Trophoblast cell (in vitro differentiated cells and primary cell): ENCODE measurements around the gene ALKBH5.

ENCODE experiments used
- DNase-seq, 2 donors: peaks; one replicate each; pipeline ENCODE4 v3.0.0-alpha.2; 2016
- H2AFZ ChIP-seq: 2 replicates; pipeline ENCODE4 v1.6.1; 2013; ENCODE audit warnings: low read length, moderate library complexity, mild to moderate bottlenecking; ENCODE audit not compliant: insufficient read depth, poor library complexity
- H2AK5ac ChIP-seq: 2 replicates; pipeline ENCODE4 v1.6.1; 2013; ENCODE audit warnings: mild to moderate bottlenecking, low read length
- H2BK120ac ChIP-seq: 2 replicates; pipeline ENCODE4 v1.6.1; 2013; ENCODE audit warnings: low read length, mild to moderate bottlenecking, moderate library complexity; ENCODE audit not compliant: insufficient read depth, poor library complexity
- H2BK12ac ChIP-seq: 2 replicates; pipeline ENCODE4 v1.6.1; 2013; ENCODE audit warnings: mild to moderate bottlenecking, low read length, moderate library complexity
- H2BK5ac ChIP-seq: 2 replicates; pipeline ENCODE4 v1.6.1; 2013; ENCODE audit warnings: low read length, low read depth, moderate library complexity, mild to moderate bottlenecking; ENCODE audit not compliant: poor library complexity
- H3K14ac ChIP-seq: 2 replicates; pipeline ENCODE4 v1.6.1; 2013; ENCODE audit warnings: mild to moderate bottlenecking, low read length
- H3K18ac ChIP-seq: 2 replicates; pipeline ENCODE4 v1.6.1; 2013; ENCODE audit warnings: mild to moderate bottlenecking, low read length
- H3K23ac ChIP-seq: 2 replicates; pipeline ENCODE4 v1.6.1; 2013; ENCODE audit warnings: low read length
- H3K27ac ChIP-seq: 2 replicates; pipeline ENCODE4 v1.5.1; 2013; ENCODE audit warnings: low read depth, mild to moderate bottlenecking, inconsistent platforms, low read length, moderate library complexity
- H3K27me3 ChIP-seq: 2 replicates; pipeline ENCODE4 v1.6.1; 2013; ENCODE audit warnings: inconsistent platforms, mild to moderate bottlenecking, low read length, moderate library complexity; ENCODE audit not compliant: insufficient read depth
- H3K36me3 ChIP-seq, 2 experiments: 1 replicate in 1 of 2; 2 replicates in 1 of 2; pipeline ENCODE4 v1.6.1; 2013; ENCODE audit warnings: low read length in 2 of 2, mild to moderate bottlenecking in 2 of 2, moderate library complexity in 1 of 2; ENCODE audit not compliant: insufficient read depth in 2 of 2, control insufficient read depth in 1 of 2
- H3K4ac ChIP-seq: 2 replicates; pipeline ENCODE4 v1.6.1; 2013; ENCODE audit warnings: low read depth, mild to moderate bottlenecking, low read length, moderate library complexity
- H3K4me1 ChIP-seq, 2 experiments: 1 replicate in 1 of 2; 2 replicates in 1 of 2; pipeline ENCODE4 v1.6.1; 2013; ENCODE audit warnings: low read length in 2 of 2, mild to moderate bottlenecking in 2 of 2, moderate library complexity in 1 of 2; ENCODE audit not compliant: insufficient read depth in 2 of 2, control insufficient read depth in 1 of 2
- H3K4me2 ChIP-seq: 2 replicates; pipeline ENCODE4 v1.6.1; 2013; ENCODE audit warnings: inconsistent platforms, mild to moderate bottlenecking, low read length, moderate library complexity
- H3K4me3 ChIP-seq: 2 replicates; pipeline ENCODE4 v1.5.1; 2013; ENCODE audit warnings: mild to moderate bottlenecking, low read depth, low read length, inconsistent platforms
- H3K79me1 ChIP-seq: one replicate; pipeline ENCODE4 v1.6.1; 2013; ENCODE audit warnings: low read length
- H3K79me2 ChIP-seq: 2 replicates; pipeline ENCODE4 v1.6.1; 2013; ENCODE audit warnings: low read length, mild to moderate bottlenecking; ENCODE audit not compliant: control insufficient read depth, insufficient read depth, poor library complexity
- H3K9ac ChIP-seq: 2 replicates; pipeline ENCODE4 v1.6.1; 2013; ENCODE audit warnings: mild to moderate bottlenecking, low read length
- H3K9me3 ChIP-seq: 2 replicates; pipeline ENCODE4 v1.6.1; 2013; ENCODE audit warnings: low read depth, mild to moderate bottlenecking, control low read depth, inconsistent platforms, low read length; ENCODE audit not compliant: insufficient read depth
- H4K12ac ChIP-seq: 2 replicates; pipeline ENCODE4 v1.6.1; 2013; ENCODE audit warnings: low read depth, mild to moderate bottlenecking, low read length, moderate library complexity
- H4K8ac ChIP-seq: 2 replicates; pipeline ENCODE4 v1.6.1; 2013; ENCODE audit warnings: low read depth, mild to moderate bottlenecking, low read length, moderate library complexity
- H4K91ac ChIP-seq: one replicate; pipeline ENCODE4 v1.6.1; 2013; ENCODE audit warnings: low read depth, mild to moderate bottlenecking, low read length, moderate library complexity
- WGBS: extraction: QIAGEN DNeasy Blood & Tissue Kit; methylation state at CpG from one replicate; pipeline ENCODE4 v1.1.7; 2013; ENCODE audit warnings: missing lambda C conversion rate; ENCODE audit not compliant: insufficient read length, insufficient coverage; ENCODE audit errors: extremely low coverage; 5-methylcytosine and 5-hydroxymethylcytosine counted together

ALKBH5 gene

GRCh38 chr17:18225642-18226283, 42.1 kb downstream of the ALKBH5 start:
- no peak overlapping the region for H2BK12ac ChIP-seq
- H4K12ac ChIP-seq, result peak overlapping the region; percentile 70
- peak overlapping the region; percentile 77 for H3K9ac ChIP-seq
- peak overlapping the region; percentile 87 for H3K4ac ChIP-seq
- no peak for DNase-seq
- peaks cover 18% of the 10 kb centered on the region for H3K79me1 ChIP-seq
- peaks cover 10% of the 10 kb centered on the region for H3K79me2 ChIP-seq
- no peaks in the 10 kb centered on the region for H3K27me3 ChIP-seq
- H3K23ac ChIP-seq, result peak overlapping the region; percentile 4
- H2BK120ac ChIP-seq, result peak overlapping the region; percentile 26
- no peak overlapping the region for H3K27ac ChIP-seq
- H3K36me3 ChIP-seq, result no peaks in the 10 kb centered on the region
- H3K18ac ChIP-seq, result peak overlapping the region; percentile 58
- peak overlapping the region; percentile 76 for H3K4me2 ChIP-seq
- H4K91ac ChIP-seq, result peak overlapping the region; percentile 71
- no CpG with 5 or more reads among the region's 57 CpGs for WGBS
- peak overlapping the region; percentile 80 for H2AFZ ChIP-seq
- peak overlapping the region; percentile 77 for H4K8ac ChIP-seq
- peaks cover 16 to 22% of the 10 kb centered on the region in 2 experiments for H3K4me1 ChIP-seq
- peak overlapping the region; percentile 78 for H3K4me3 ChIP-seq
- peak overlapping the region; percentile 8 for H2AK5ac ChIP-seq
- H2BK5ac ChIP-seq, result peak overlapping the region; percentile 25
- no peaks in the 10 kb centered on the region for H3K9me3 ChIP-seq
- H3K14ac ChIP-seq, result peak overlapping the region; percentile 75

- peak overlapping the region; percentile 76 for H3K4me2 ChIP-seq
- H3K79me2 ChIP-seq, result peaks cover 10% of the 10 kb centered on the region
- H3K9me3 ChIP-seq, result no peaks in the 10 kb centered on the region
- no peak overlapping the region for H3K27ac ChIP-seq
- H3K23ac ChIP-seq, result peak overlapping the region; percentile 4
- H4K8ac ChIP-seq, result peak overlapping the region; percentile 77
- H2AK5ac ChIP-seq, result peak overlapping the region; percentile 8
- peak overlapping the region; percentile 47 for H3K14ac ChIP-seq
- no peak overlapping the region for H2BK5ac ChIP-seq
- H3K4ac ChIP-seq, result peak overlapping the region; percentile 87
- H3K9ac ChIP-seq, result peak overlapping the region; percentile 77
- no peaks in the 10 kb centered on the region for H3K27me3 ChIP-seq
- WGBS, result no CpG with 5 or more reads among the region's 16 CpGs
- H2BK12ac ChIP-seq, result no peak overlapping the region
- H2BK120ac ChIP-seq, result no peak overlapping the region
- H2AFZ ChIP-seq, result no peak overlapping the region
- peaks cover 18% of the 10 kb centered on the region for H3K79me1 ChIP-seq
- peaks cover 16 to 20% of the 10 kb centered on the region in 2 experiments for H3K4me1 ChIP-seq
- peak overlapping the region; percentile 71 for H4K91ac ChIP-seq
- H4K12ac ChIP-seq, result no peak overlapping the region
- DNase-seq, result no peak
- H3K18ac ChIP-seq, result peak overlapping the region; percentile 58
- H3K4me3 ChIP-seq, result peak overlapping the region; percentile 78
- H3K36me3 ChIP-seq, result no peaks in the 10 kb centered on the region
Measured at GRCh38 chr17:18226284-18226945, 42.8 kb downstream of the ALKBH5 start.

GRCh38 chr17:18227635-18228034, 44.0 kb downstream of the ALKBH5 start:
- H2BK12ac ChIP-seq, result no peak overlapping the region
- H3K4me3 ChIP-seq, result no peak overlapping the region
- no peak overlapping the region for H3K4me2 ChIP-seq
- H3K79me1 ChIP-seq, result peaks cover 18% of the 10 kb centered on the region
- H3K18ac ChIP-seq, result no peak overlapping the region
- H2AFZ ChIP-seq, result no peak overlapping the region
- no peak overlapping the region for H3K14ac ChIP-seq
- peaks cover 16 to 20% of the 10 kb centered on the region in 2 experiments for H3K4me1 ChIP-seq
- H2BK120ac ChIP-seq, result no peak overlapping the region
- no peak overlapping the region for H4K91ac ChIP-seq
- no peak overlapping the region for H2BK5ac ChIP-seq
- peaks cover 10% of the 10 kb centered on the region for H3K79me2 ChIP-seq
- H4K12ac ChIP-seq, result no peak overlapping the region
- no CpG with 5 or more reads among the region's 5 CpGs for WGBS
- no peak for DNase-seq
- no peak overlapping the region for H3K9ac ChIP-seq
- no peaks in the 10 kb centered on the region for H3K27me3 ChIP-seq
- no peak overlapping the region for H4K8ac ChIP-seq
- no peak overlapping the region for H3K27ac ChIP-seq
- H3K36me3 ChIP-seq, result peaks cover 8% of the 10 kb centered on the region in 2 experiments
- H3K4ac ChIP-seq, result peak overlapping the region; percentile 16
- H2AK5ac ChIP-seq, result no peak overlapping the region
- H3K9me3 ChIP-seq, result no peaks in the 10 kb centered on the region
- H3K23ac ChIP-seq, result no peak overlapping the region

- H2AK5ac ChIP-seq, result no peak overlapping the region
- WGBS, result no CpG with 5 or more reads among the region's 10 CpGs
- peaks cover 10% of the 10 kb centered on the region for H3K79me2 ChIP-seq
- H2AFZ ChIP-seq, result no peak overlapping the region
- H4K91ac ChIP-seq, result no peak overlapping the region
- no peak overlapping the region for H3K9ac ChIP-seq
- H2BK120ac ChIP-seq, result no peak overlapping the region
- H3K36me3 ChIP-seq, result peaks cover 13% of the 10 kb centered on the region in 2 experiments
- no peak overlapping the region for H3K4me2 ChIP-seq
- peaks cover 16 to 20% of the 10 kb centered on the region in 2 experiments for H3K4me1 ChIP-seq
- H3K14ac ChIP-seq, result no peak overlapping the region
- no peak overlapping the region for H3K27ac ChIP-seq
- H2BK5ac ChIP-seq, result no peak overlapping the region
- DNase-seq, result no peak
- no peak overlapping the region for H3K23ac ChIP-seq
- H3K4ac ChIP-seq, result no peak overlapping the region
- no peak overlapping the region for H3K4me3 ChIP-seq
- no peaks in the 10 kb centered on the region for H3K27me3 ChIP-seq
- H3K18ac ChIP-seq, result no peak overlapping the region
- H3K79me1 ChIP-seq, result peaks cover 18% of the 10 kb centered on the region
- H3K9me3 ChIP-seq, result no peaks in the 10 kb centered on the region
- no peak overlapping the region for H4K12ac ChIP-seq
- H4K8ac ChIP-seq, result no peak overlapping the region
- no peak overlapping the region for H2BK12ac ChIP-seq
Measured at GRCh38 chr17:18228176-18228682, 44.6 kb downstream of the ALKBH5 start.
